Loucy (cell line): ENCODE measurements around the gene SMO.

Experiments
- EZH2phosphoT487 ChIP-seq: fragments of 200-600 bp; IDR thresholded peaks from 2 replicates; pipeline ENCODE4 v1.6.1; 2018; ENCODE audit warnings: antibody characterized with exemption, mild to moderate bottlenecking, moderate library complexity, borderline replicate concordance
- TF ChIP-seq, protein P1 (sequence below): fragments of 200-600 bp; sonication (generic); conservative IDR thresholded peaks from 2 replicates; pipeline ENCODE4 v1.5.1; 2014; ENCODE audit warnings: mild to moderate bottlenecking, antibody characterized with exemption, low read length

DNA sequence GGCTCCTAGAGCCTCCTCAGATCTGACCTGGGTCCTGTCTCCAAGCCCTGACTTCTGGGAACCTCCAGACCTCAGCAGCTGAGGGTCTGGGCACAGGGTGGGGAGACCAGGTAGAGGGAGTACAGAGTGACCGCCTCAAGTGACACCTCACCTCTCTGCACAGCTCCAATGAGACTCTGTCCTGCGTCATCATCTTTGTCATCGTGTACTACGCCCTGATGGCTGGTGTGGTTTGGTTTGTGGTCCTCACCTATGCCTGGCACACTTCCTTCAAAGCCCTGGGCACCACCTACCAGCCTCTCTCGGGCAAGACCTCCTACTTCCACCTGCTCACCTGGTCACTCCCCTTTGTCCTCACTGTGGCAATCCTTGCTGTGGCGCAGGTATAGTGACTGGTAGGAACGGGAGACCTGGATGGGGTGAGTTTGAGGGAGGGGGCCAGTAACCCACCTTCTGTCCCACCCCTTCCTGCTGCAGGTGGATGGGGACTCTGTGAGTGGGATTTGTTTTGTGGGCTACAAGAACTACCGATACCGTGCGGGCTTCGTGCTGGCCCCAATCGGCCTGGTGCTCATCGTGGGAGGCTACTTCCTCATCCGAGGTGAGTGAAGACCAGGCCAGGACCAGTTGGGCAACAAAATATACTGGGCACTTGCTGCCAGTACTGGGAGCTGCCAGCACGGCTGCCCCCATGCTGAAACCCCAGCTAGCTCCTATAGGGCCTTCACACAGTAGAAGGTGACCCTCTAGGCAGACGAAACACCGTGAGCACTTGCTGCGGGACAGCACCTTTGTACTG lies 17.8 kb downstream of the SMO start:
- TF ChIP-seq, protein P1, sequence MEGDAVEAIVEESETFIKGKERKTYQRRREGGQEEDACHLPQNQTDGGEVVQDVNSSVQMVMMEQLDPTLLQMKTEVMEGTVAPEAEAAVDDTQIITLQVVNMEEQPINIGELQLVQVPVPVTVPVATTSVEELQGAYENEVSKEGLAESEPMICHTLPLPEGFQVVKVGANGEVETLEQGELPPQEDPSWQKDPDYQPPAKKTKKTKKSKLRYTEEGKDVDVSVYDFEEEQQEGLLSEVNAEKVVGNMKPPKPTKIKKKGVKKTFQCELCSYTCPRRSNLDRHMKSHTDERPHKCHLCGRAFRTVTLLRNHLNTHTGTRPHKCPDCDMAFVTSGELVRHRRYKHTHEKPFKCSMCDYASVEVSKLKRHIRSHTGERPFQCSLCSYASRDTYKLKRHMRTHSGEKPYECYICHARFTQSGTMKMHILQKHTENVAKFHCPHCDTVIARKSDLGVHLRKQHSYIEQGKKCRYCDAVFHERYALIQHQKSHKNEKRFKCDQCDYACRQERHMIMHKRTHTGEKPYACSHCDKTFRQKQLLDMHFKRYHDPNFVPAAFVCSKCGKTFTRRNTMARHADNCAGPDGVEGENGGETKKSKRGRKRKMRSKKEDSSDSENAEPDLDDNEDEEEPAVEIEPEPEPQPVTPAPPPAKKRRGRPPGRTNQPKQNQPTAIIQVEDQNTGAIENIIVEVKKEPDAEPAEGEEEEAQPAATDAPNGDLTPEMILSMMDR: no peak
- TF ChIP-seq EZH2phosphoT487: no peak
